BLaER1 (cell line): ENCODE results near the gene SEMA5A.

Experiments
- H3K27ac ChIP-seq: shearing (Covaris generic); formaldehyde crosslinking; 2 replicates; pipeline ENCODE4 v1.8.1; 2022
- H3K27me3 ChIP-seq: shearing (Covaris generic); formaldehyde crosslinking; 2 replicates; pipeline ENCODE4 v1.8.1; 2022
- H3K36me3 ChIP-seq: shearing (Covaris generic); formaldehyde crosslinking; 2 replicates; pipeline ENCODE4 v1.8.1; 2022
- H3K4me1 ChIP-seq: shearing (Covaris generic); formaldehyde crosslinking; 2 replicates; pipeline ENCODE4 v1.8.1; 2022
- H3K4me2 ChIP-seq: shearing (Covaris generic); formaldehyde crosslinking; 2 replicates; pipeline ENCODE4 v1.8.1; 2022
- H3K4me3 ChIP-seq: shearing (Covaris generic); formaldehyde crosslinking; 2 replicates; pipeline ENCODE4 v1.8.1; 2022
- H3K9ac ChIP-seq: shearing (Covaris generic); formaldehyde crosslinking; 2 replicates; pipeline ENCODE4 v1.8.1; 2022
- H3K9me3 ChIP-seq: shearing (Covaris generic); formaldehyde crosslinking; 2 replicates; pipeline ENCODE4 v1.8.1; 2022
- H4K20me1 ChIP-seq: shearing (Covaris generic); formaldehyde crosslinking; 2 replicates; pipeline ENCODE4 v1.8.1; 2022
- Cebpa-rat ChIP-seq: shearing (Covaris generic); IDR thresholded peaks from 2 replicates; pipeline ENCODE4 v1.8.1; 2022

Gene SEMA5A

GRCh38 chr5:9538504-9538903 lies 7.4 kb downstream of the SEMA5A start:
- H3K36me3 ChIP-seq, result no peaks in the 10 kb centered on the region
- no peaks in the 10 kb centered on the region for H3K4me1 ChIP-seq
- no peak overlapping the region for H3K9ac ChIP-seq
- H3K4me2 ChIP-seq, result no peak overlapping the region
- H3K27ac ChIP-seq, result no peak overlapping the region
- H3K9me3 ChIP-seq, result no peaks in the 10 kb centered on the region
- H3K4me3 ChIP-seq, result no peak overlapping the region
- no peaks in the 10 kb centered on the region for H4K20me1 ChIP-seq
- TF ChIP-seq Cebpa-rat, result no peak
- no peaks in the 10 kb centered on the region for H3K27me3 ChIP-seq

GRCh38 chr5:9537223-9538141 lies 8.4 kb downstream of the SEMA5A start:
- TF ChIP-seq Cebpa-rat, result no peak
- Histone ChIP-seq H3K4me2 (no peak overlapping the region), H3K4me1 (no peaks in the 10 kb centered on the region), H4K20me1 (no peaks in the 10 kb centered on the region), H3K9me3 (no peaks in the 10 kb centered on the region), H3K4me3 (no peak overlapping the region), H3K27me3 (no peaks in the 10 kb centered on the region), H3K36me3 (no peaks in the 10 kb centered on the region), H3K27ac (no peak overlapping the region), H3K9ac (no peak overlapping the region)

- no peaks in the 10 kb centered on the region for H3K4me1 ChIP-seq
- TF ChIP-seq Cebpa-rat, result no peak
- H3K4me3 ChIP-seq, result no peak overlapping the region
- H3K9ac ChIP-seq, result no peak overlapping the region
- H3K9me3 ChIP-seq, result no peaks in the 10 kb centered on the region
- no peaks in the 10 kb centered on the region for H3K36me3 ChIP-seq
- no peak overlapping the region for H3K4me2 ChIP-seq
- H4K20me1 ChIP-seq, result no peaks in the 10 kb centered on the region
- no peak overlapping the region for H3K27ac ChIP-seq
- no peaks in the 10 kb centered on the region for H3K27me3 ChIP-seq
Observed at GRCh38 chr5:9536717-9537116, 9.2 kb downstream of the SEMA5A start.

- H3K4me2 ChIP-seq, result no peak overlapping the region
- H3K36me3 ChIP-seq, result no peaks in the 10 kb centered on the region
- no peak overlapping the region for H3K4me3 ChIP-seq
- no peaks in the 10 kb centered on the region for H3K4me1 ChIP-seq
- no peak overlapping the region for H3K9ac ChIP-seq
- no peaks in the 10 kb centered on the region for H4K20me1 ChIP-seq
- no peaks in the 10 kb centered on the region for H3K27me3 ChIP-seq
- TF ChIP-seq Cebpa-rat, result no peak
- H3K9me3 ChIP-seq, result no peaks in the 10 kb centered on the region
- no peak overlapping the region for H3K27ac ChIP-seq
Observed at GRCh38 chr5:9534881-9535517, 10.9 kb downstream of the SEMA5A start.

- H3K4me1 ChIP-seq, result no peaks in the 10 kb centered on the region
- H3K9me3 ChIP-seq, result no peaks in the 10 kb centered on the region
- no peak overlapping the region for H3K4me2 ChIP-seq
- no peaks in the 10 kb centered on the region for H3K27me3 ChIP-seq
- H3K36me3 ChIP-seq, result no peaks in the 10 kb centered on the region
- no peak overlapping the region for H3K4me3 ChIP-seq
- H3K27ac ChIP-seq, result no peak overlapping the region
- TF ChIP-seq Cebpa-rat, result no peak
- no peak overlapping the region for H3K9ac ChIP-seq
- H4K20me1 ChIP-seq, result no peaks in the 10 kb centered on the region
Observed at GRCh38 chr5:9533562-9534364, 12.1 kb downstream of the SEMA5A start.

- no peaks in the 10 kb centered on the region for H3K9me3 ChIP-seq
- no peaks in the 10 kb centered on the region for H3K27me3 ChIP-seq
- no peaks in the 10 kb centered on the region for H4K20me1 ChIP-seq
- no peak overlapping the region for H3K9ac ChIP-seq
- TF ChIP-seq Cebpa-rat, result no peak
- H3K36me3 ChIP-seq, result no peaks in the 10 kb centered on the region
- H3K4me1 ChIP-seq, result no peaks in the 10 kb centered on the region
- H3K4me3 ChIP-seq, result no peak overlapping the region
- H3K4me2 ChIP-seq, result no peak overlapping the region
- H3K27ac ChIP-seq, result no peak overlapping the region
Observed at GRCh38 chr5:9533096-9533495, 12.8 kb downstream of the SEMA5A start.

- no peak overlapping the region for H3K27ac ChIP-seq
- H4K20me1 ChIP-seq, result no peaks in the 10 kb centered on the region
- no peak overlapping the region for H3K9ac ChIP-seq
- no peaks in the 10 kb centered on the region for H3K9me3 ChIP-seq
- no peak for TF ChIP-seq Cebpa-rat
- no peaks in the 10 kb centered on the region for H3K27me3 ChIP-seq
- no peaks in the 10 kb centered on the region for H3K36me3 ChIP-seq
- H3K4me1 ChIP-seq, result no peaks in the 10 kb centered on the region
- no peak overlapping the region for H3K4me2 ChIP-seq
- H3K4me3 ChIP-seq, result no peak overlapping the region
Observed at GRCh38 chr5:9529513-9529912, 16.4 kb downstream of the SEMA5A start.

GRCh38 chr5:9529041-9529480 lies 16.8 kb downstream of the SEMA5A start:
- Histone ChIP-seq H3K27me3 (no peaks in the 10 kb centered on the region), H3K4me3 (no peak overlapping the region), H3K36me3 (no peaks in the 10 kb centered on the region), H3K4me2 (no peak overlapping the region), H3K27ac (no peak overlapping the region), H4K20me1 (no peaks in the 10 kb centered on the region), H3K9ac (no peak overlapping the region), H3K9me3 (no peaks in the 10 kb centered on the region), H3K4me1 (no peaks in the 10 kb centered on the region)
- TF ChIP-seq Cebpa-rat, result no peak

- H3K4me3 ChIP-seq, result no peak overlapping the region
- no peaks in the 10 kb centered on the region for H3K27me3 ChIP-seq
- no peaks in the 10 kb centered on the region for H4K20me1 ChIP-seq
- H3K9me3 ChIP-seq, result no peaks in the 10 kb centered on the region
- no peaks in the 10 kb centered on the region for H3K36me3 ChIP-seq
- H3K9ac ChIP-seq, result no peak overlapping the region
- no peak overlapping the region for H3K27ac ChIP-seq
- no peaks in the 10 kb centered on the region for H3K4me1 ChIP-seq
- no peak overlapping the region for H3K4me2 ChIP-seq
- TF ChIP-seq Cebpa-rat, result no peak
Observed at GRCh38 chr5:9524941-9525340, 20.9 kb downstream of the SEMA5A start.
